Osteoblast (primary cell): ENCODE measurements around the gene ACVR1. TPM values are rescaled to one million over a fixed set of nuclear protein-coding genes. Genes with fewer than 3 reads are reported as not detected.
A peak's percentile ranks its signal among the peaks of the same experiment; 100 is the strongest.

Source experiments
- DNase-seq: peaks from one replicate; pipeline ENCODE4 v3.0.0; 2011; ENCODE audit warnings: low spot score, mixed read lengths; ENCODE audit not compliant: insufficient read length; ENCODE audit errors: missing footprints
- H2AFZ ChIP-seq: 2 replicates; pipeline ENCODE4 v1.6.0; 2011; ENCODE audit warnings: mild to moderate bottlenecking, low read length
- H3K27ac ChIP-seq: 2 replicates; pipeline ENCODE4 v1.5.1; 2011; ENCODE audit warnings: mild to moderate bottlenecking, low read depth, low read length, moderate library complexity
- H3K27me3 ChIP-seq: 2 replicates; pipeline ENCODE4 v1.6.0; 2012; ENCODE audit warnings: mild to moderate bottlenecking, control low read depth, inconsistent platforms, low read length, moderate library complexity; ENCODE audit not compliant: insufficient read depth
- H3K36me3 ChIP-seq: 2 replicates; pipeline ENCODE4 v1.5.1; 2011; ENCODE audit warnings: mild to moderate bottlenecking, low read length, control low read depth, moderate library complexity; ENCODE audit not compliant: insufficient read depth
- H3K4me1 ChIP-seq: 2 replicates; pipeline ENCODE4 v1.5.1; 2011; ENCODE audit warnings: mild to moderate bottlenecking, low read length, control low read depth, moderate library complexity; ENCODE audit not compliant: insufficient read depth
- H3K4me2 ChIP-seq: 2 replicates; pipeline ENCODE4 v1.6.0; 2011; ENCODE audit warnings: mild to moderate bottlenecking, low read length; ENCODE audit not compliant: insufficient read depth
- H3K4me3 ChIP-seq: fragments of 200-600 bp; sonication (generic); 3 replicates; pipeline ENCODE4 v1.5.1; 2012; ENCODE audit warnings: mild to moderate bottlenecking, low read length, inconsistent platforms; ENCODE audit not compliant: insufficient read depth
- H3K79me2 ChIP-seq: 2 replicates; pipeline ENCODE4 v1.6.0; 2012; ENCODE audit warnings: mild to moderate bottlenecking, low read length, control low read depth, inconsistent platforms; ENCODE audit not compliant: insufficient read depth
- H3K9me3 ChIP-seq: 2 replicates; pipeline ENCODE4 v1.5.1; 2011; ENCODE audit warnings: low read depth, low read length, control low read depth
- H4K20me1 ChIP-seq: 2 replicates; pipeline ENCODE4 v1.6.0; 2012; ENCODE audit warnings: mild to moderate bottlenecking, low read length, control low read depth; ENCODE audit not compliant: insufficient read depth
- total RNA-seq: library from RNA; depleted of rRNA; stranded (reverse); fragments of >200 nt; gene quantifications from 2 replicates; pipeline ENCODE4 v1.2.3, GENCODE V29; 2012
- TF ChIP-seq, protein P1 (sequence below): IDR thresholded peaks from 2 replicates; pipeline ENCODE4 v1.5.1; 2011; ENCODE audit warnings: mild to moderate bottlenecking, low read depth, low read length, moderate library complexity; ENCODE audit errors: extremely low read depth

Gene ACVR1
- total RNA-seq, 1 donor = 52.5 TPM

GRCh38 chr2:157698430-157698829 lies 177.7 kb downstream of the ACVR1 start:
- Histone ChIP-seq H3K4me2 (no peak overlapping the region), H3K4me3 (no peak overlapping the region), H3K9me3 (no peaks in the 10 kb centered on the region), H3K27me3 (no peaks in the 10 kb centered on the region), H3K79me2 (no peaks in the 10 kb centered on the region), H4K20me1 (no peaks in the 10 kb centered on the region), H3K36me3 (no peaks in the 10 kb centered on the region), H2AFZ (no peak overlapping the region), H3K4me1 (peaks cover 20% of the 10 kb centered on the region), H3K27ac (no peak overlapping the region)
- no peak for DNase-seq
- TF ChIP-seq, protein P1, sequence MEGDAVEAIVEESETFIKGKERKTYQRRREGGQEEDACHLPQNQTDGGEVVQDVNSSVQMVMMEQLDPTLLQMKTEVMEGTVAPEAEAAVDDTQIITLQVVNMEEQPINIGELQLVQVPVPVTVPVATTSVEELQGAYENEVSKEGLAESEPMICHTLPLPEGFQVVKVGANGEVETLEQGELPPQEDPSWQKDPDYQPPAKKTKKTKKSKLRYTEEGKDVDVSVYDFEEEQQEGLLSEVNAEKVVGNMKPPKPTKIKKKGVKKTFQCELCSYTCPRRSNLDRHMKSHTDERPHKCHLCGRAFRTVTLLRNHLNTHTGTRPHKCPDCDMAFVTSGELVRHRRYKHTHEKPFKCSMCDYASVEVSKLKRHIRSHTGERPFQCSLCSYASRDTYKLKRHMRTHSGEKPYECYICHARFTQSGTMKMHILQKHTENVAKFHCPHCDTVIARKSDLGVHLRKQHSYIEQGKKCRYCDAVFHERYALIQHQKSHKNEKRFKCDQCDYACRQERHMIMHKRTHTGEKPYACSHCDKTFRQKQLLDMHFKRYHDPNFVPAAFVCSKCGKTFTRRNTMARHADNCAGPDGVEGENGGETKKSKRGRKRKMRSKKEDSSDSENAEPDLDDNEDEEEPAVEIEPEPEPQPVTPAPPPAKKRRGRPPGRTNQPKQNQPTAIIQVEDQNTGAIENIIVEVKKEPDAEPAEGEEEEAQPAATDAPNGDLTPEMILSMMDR = no peak

- Histone ChIP-seq H3K27ac (peak overlapping the region; percentile 8), H4K20me1 (no peaks in the 10 kb centered on the region), H3K27me3 (no peaks in the 10 kb centered on the region), H3K4me3 (no peak overlapping the region), H3K4me2 (no peak overlapping the region), H3K79me2 (no peaks in the 10 kb centered on the region), H2AFZ (no peak overlapping the region), H3K9me3 (no peaks in the 10 kb centered on the region), H3K4me1 (peaks cover 31% of the 10 kb centered on the region), H3K36me3 (no peaks in the 10 kb centered on the region)
- TF ChIP-seq, protein P1 = no peak
- peak; percentile 69 for DNase-seq
Measured at GRCh38 chr2:157696036-157696435, 180.1 kb downstream of the ACVR1 start.

DNA sequence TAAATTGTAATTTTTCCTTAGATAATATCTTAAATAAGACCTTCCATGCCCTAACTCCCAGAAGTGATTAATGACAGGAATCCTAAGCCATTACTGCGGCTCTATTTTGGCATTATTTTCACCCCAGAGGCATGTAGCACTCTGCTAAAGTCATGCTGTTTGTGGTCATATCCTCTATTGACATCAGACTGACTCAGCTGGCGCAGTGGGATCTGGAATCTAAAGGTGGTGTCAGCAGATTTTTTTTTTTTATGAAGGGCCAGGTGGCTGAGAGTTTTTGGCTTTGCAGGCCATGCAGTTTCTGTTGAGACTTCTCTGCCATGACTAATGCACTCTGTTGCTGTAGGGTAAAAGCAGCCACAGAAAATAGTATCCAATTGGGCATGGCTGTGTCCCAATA lies 183.4 kb downstream of the ACVR1 start:
- TF ChIP-seq, protein P1 = no peak
- H3K27ac ChIP-seq = peak overlapping the region; percentile 63
- no peak overlapping the region for H2AFZ ChIP-seq
- H3K36me3 ChIP-seq = no peaks in the 10 kb centered on the region
- no peaks in the 10 kb centered on the region for H3K9me3 ChIP-seq
- H3K4me3 ChIP-seq = no peak overlapping the region
- peaks cover 28% of the 10 kb centered on the region for H3K4me1 ChIP-seq
- no peaks in the 10 kb centered on the region for H4K20me1 ChIP-seq
- peak overlapping the region; percentile 10 for H3K4me2 ChIP-seq
- H3K27me3 ChIP-seq = no peaks in the 10 kb centered on the region
- DNase-seq = peak; percentile 83
- no peaks in the 10 kb centered on the region for H3K79me2 ChIP-seq

- H3K27ac ChIP-seq = no peak overlapping the region
- no peak overlapping the region for H3K4me3 ChIP-seq
- H2AFZ ChIP-seq = no peak overlapping the region
- H3K36me3 ChIP-seq = no peaks in the 10 kb centered on the region
- no peaks in the 10 kb centered on the region for H3K27me3 ChIP-seq
- TF ChIP-seq, protein P1 = no peak
- no peaks in the 10 kb centered on the region for H3K9me3 ChIP-seq
- no peaks in the 10 kb centered on the region for H3K79me2 ChIP-seq
- H3K4me2 ChIP-seq = no peak overlapping the region
- peaks cover 20% of the 10 kb centered on the region for H3K4me1 ChIP-seq
- H4K20me1 ChIP-seq = no peaks in the 10 kb centered on the region
- no peak for DNase-seq
Measured at GRCh38 chr2:157691695-157692094, 184.4 kb downstream of the ACVR1 start.
